GM12878 (cell line): ENCODE results near the gene SRP54. TPM values are rescaled to one million over a fixed set of nuclear protein-coding genes. Genes with fewer than 3 reads are reported as not detected.
"Not testable (repeated sequence)": the region's sequence is repeated elsewhere in the genome, so short reads cannot be mapped to it uniquely, and the experiment has no call there.

Experiments used
- ATAC-seq: fragments of 200-7000 bp; cut with Tn5 transposase; 3 replicates; pipeline ENCODE4 v1.9.1; 2020; ENCODE audit warnings: mild to moderate bottlenecking, moderate library complexity
- BruUV-seq: library from RNA; stranded (reverse); fragments of 400-500 nt; replicated peaks from 2 replicates; lab custom pipeline; 2021; lab: Mats Ljungman, UMichigan
- CTCF ChIA-PET: fragments of 300-600 bp; sonication (Branson Sonifier 250); formaldehyde crosslinking; extraction: SDS; loops from one replicate; lab custom pipeline; 2021; ENCODE audit warnings: inconsistent platforms; lab: Yijun Ruan, JAX
- POLR2A ChIA-PET: fragments of 350-600 bp; formaldehyde crosslinking; extraction: SDS; loops from one replicate; lab custom pipeline; 2021; ENCODE audit warnings: inconsistent platforms; lab: Charles Lee
- RAD21 ChIA-PET: fragments of 300-600 bp; sonication (Branson Sonifier 250); formaldehyde crosslinking; loops from one replicate; lab custom pipeline; 2023; ENCODE audit warnings: antibody characterized with exemption; ENCODE audit not compliant: unreplicated experiment; lab: Charles Lee
- SMC1A ChIA-PET: fragments of 300-600 bp; sonication (Branson Sonifier 250); formaldehyde crosslinking; loops from one replicate; lab custom pipeline; 2023; ENCODE audit not compliant: unreplicated experiment, uncharacterized antibody; lab: Charles Lee
- DNase-seq: peaks from one replicate; pipeline ENCODE4 v3.0.0-alpha.2; 2011; ENCODE audit warnings: low read depth, low spot score
- FAIRE-seq: peaks from 3 replicates; lab custom pipeline; 2011; peaks lifted over from hg19 to GRCh38; lab: Jason Lieb, UNC
- H2AFZ ChIP-seq: 2 replicates; pipeline ENCODE4 v1.6.0; 2011; ENCODE audit warnings: low read depth, low read length, control low read depth; ENCODE audit not compliant: control insufficient read depth
- H3K27ac ChIP-seq: 2 replicates; pipeline ENCODE4 v1.5.1; 2011; ENCODE audit warnings: control low read depth; ENCODE audit not compliant: control insufficient read depth, insufficient read depth
- H3K27me3 ChIP-seq, 2 experiments: replicated peaks in 1 of 2; 2 replicates each; pipeline versions ENCODE4 v1.6.0 to v1.6.1; 2011; ENCODE audit warnings: low read length in 1 of 2; ENCODE audit not compliant: control insufficient read depth in 2 of 2, insufficient read depth in 2 of 2
- H3K36me3 ChIP-seq, 2 experiments: 2 replicates each; pipeline ENCODE4 v1.5.1; 2011; ENCODE audit warnings: low read length in 1 of 2; ENCODE audit not compliant: control insufficient read depth in 2 of 2, insufficient read depth in 2 of 2
- H3K4me1 ChIP-seq: 2 replicates; pipeline ENCODE4 v1.6.1; 2011; ENCODE audit warnings: mild to moderate bottlenecking, low read length, moderate library complexity, mixed read lengths; ENCODE audit not compliant: control insufficient read depth, insufficient read depth
- H3K4me2 ChIP-seq: 2 replicates; pipeline ENCODE4 v1.6.0; 2011; ENCODE audit warnings: control low read depth; ENCODE audit not compliant: control insufficient read depth, insufficient read depth
- H3K4me3 ChIP-seq: fragments of 200-600 bp; sonication (generic); 2 replicates; pipeline ENCODE4 v1.5.1; 2016
- H3K79me2 ChIP-seq: 2 replicates; pipeline ENCODE4 v1.6.0; 2011; ENCODE audit warnings: low read length; ENCODE audit not compliant: control insufficient read depth, insufficient read depth
- H3K9ac ChIP-seq: 2 replicates; pipeline ENCODE4 v1.8.0; 2011; ENCODE audit warnings: low read length, control low read depth, mixed read lengths; ENCODE audit not compliant: control insufficient read depth, insufficient read depth
- H3K9me3 ChIP-seq: replicated peaks from 3 replicates; pipeline ENCODE4 v1.5.1; 2011; ENCODE audit warnings: mild to moderate bottlenecking, low read length; ENCODE audit not compliant: control insufficient read depth, insufficient read depth
- H4K20me1 ChIP-seq: 2 replicates; pipeline ENCODE4 v1.6.0; 2011; ENCODE audit not compliant: control insufficient read depth, insufficient read depth
- CBFB ChIP-seq: IDR thresholded peaks from 2 replicates; pipeline ENCODE4 v1.6.1; 2016; ENCODE audit warnings: antibody characterized with exemption, low read depth
- CREM ChIP-seq: IDR thresholded peaks from 2 replicates; pipeline ENCODE4 v1.6.1; 2014; ENCODE audit warnings: antibody characterized with exemption, low read depth
- ESRRA ChIP-seq: IDR thresholded peaks from 2 replicates; pipeline ENCODE4 v1.6.1; 2012; ENCODE audit warnings: mild to moderate bottlenecking, low read length, improper control_type of control experiment
- HDGF ChIP-seq: fragments of 450-650 bp; IDR thresholded peaks from 2 replicates; pipeline ENCODE4 v1.6.1; 2016; ENCODE audit warnings: antibody characterized with exemption
- IKZF2 ChIP-seq, 2 experiments: fragments of 450-650 bp; IDR thresholded peaks; 2 replicates each; pipeline ENCODE4 v1.6.1; 2017; ENCODE audit warnings: mild to moderate bottlenecking in 2 of 2, moderate library complexity in 2 of 2
- KDM1A ChIP-seq: fragments of 200-600 bp; sonication (generic); IDR thresholded peaks from 2 replicates; pipeline ENCODE4 v1.6.1; 2016; ENCODE audit warnings: borderline replicate concordance
- NFXL1 ChIP-seq: fragments of 450-650 bp; IDR thresholded peaks from 2 replicates; pipeline ENCODE4 v1.6.1; 2017; ENCODE audit warnings: antibody characterized with exemption, mild to moderate bottlenecking, borderline replicate concordance
- NR2C1 ChIP-seq: fragments of 450-650 bp; IDR thresholded peaks from 2 replicates; pipeline ENCODE4 v1.6.1; 2017; ENCODE audit warnings: antibody characterized with exemption, mild to moderate bottlenecking, moderate library complexity
- PAX5 ChIP-seq: IDR thresholded peaks from 2 replicates; pipeline ENCODE4 v1.6.1; 2011; ENCODE audit warnings: low read depth, low read length, borderline replicate concordance
- PML ChIP-seq: IDR thresholded peaks from 2 replicates; pipeline ENCODE4 v1.6.1; 2012; ENCODE audit warnings: low read length, inconsistent platforms
- YBX1 ChIP-seq: fragments of 450-650 bp; IDR thresholded peaks from 2 replicates; pipeline ENCODE4 v1.6.1; 2016; ENCODE audit warnings: antibody characterized with exemption
- ZNF207 ChIP-seq: fragments of 450-650 bp; IDR thresholded peaks from 2 replicates; pipeline ENCODE4 v1.6.1; 2014; ENCODE audit warnings: antibody characterized with exemption, mild to moderate bottlenecking, borderline replicate concordance
- WGBS: methylation state at CpG from one replicate; pipeline ENCODE4 v1.1.6; 2016; ENCODE audit warnings: low lambda C conversion rate; ENCODE audit not compliant: insufficient replicate concordance, insufficient coverage; ENCODE audit errors: missing lambda C conversion rate; 5-methylcytosine and 5-hydroxymethylcytosine counted together
- in situ Hi-C: fragments of 300-500 bp; cut with MboI; formaldehyde crosslinking; loops from 9 replicates; pipeline ENCODE4 v1.14.3; 2018; ENCODE audit warnings: mixed read lengths
- intact Hi-C: fragments of 100-400 bp; cut with micrococcal nuclease; formaldehyde crosslinking; loops from one replicate; pipeline ENCODE4 v1.14.2; 2022; ENCODE audit not compliant: unreplicated experiment
- polyA plus RNA-seq, 11 experiments: library from polyadenylated mRNA; depleted of rRNA in 4 of 11; unstranded in 6 of 11; stranded (reverse) in 5 of 11; fragments of >200 nt; fragmentation: Nextera tagmentation in 4 of 11; fragmentation: Illumina TruSeq in 1 of 11; extraction: Ambion mirVana in 4 of 11; extraction: Trizol in 1 of 11; gene quantifications; 1 replicate in 1 of 11; 2 replicates in 10 of 11; pipeline versions ENCODE4 v1.2.1 to v1.2.3, GENCODE V29; 2011 to 2016; ENCODE audit warnings: inconsistent platforms in 2 of 11, missing spikeins in 2 of 11, low read depth in 1 of 11
- total RNA-seq, 4 experiments: library from RNA; depleted of rRNA in 3 of 4; stranded (reverse); fragments of >200 nt in 3 of 4; fragmentation: Illumina TruSeq in 1 of 4; extraction: Trizol in 1 of 4; gene quantifications; 2 replicates each; pipeline versions ENCODE4 v1.2.1 to v1.2.3, GENCODE V29; 2013 to 2021

The SRP54 gene
- total and polyA plus RNA-seq, 10 of the 15 experiments (the other 5 are each of a cell fraction or from before 2014, with no cell fraction given), result 54.1 to 130 (median 72.3) TPM

DNA sequence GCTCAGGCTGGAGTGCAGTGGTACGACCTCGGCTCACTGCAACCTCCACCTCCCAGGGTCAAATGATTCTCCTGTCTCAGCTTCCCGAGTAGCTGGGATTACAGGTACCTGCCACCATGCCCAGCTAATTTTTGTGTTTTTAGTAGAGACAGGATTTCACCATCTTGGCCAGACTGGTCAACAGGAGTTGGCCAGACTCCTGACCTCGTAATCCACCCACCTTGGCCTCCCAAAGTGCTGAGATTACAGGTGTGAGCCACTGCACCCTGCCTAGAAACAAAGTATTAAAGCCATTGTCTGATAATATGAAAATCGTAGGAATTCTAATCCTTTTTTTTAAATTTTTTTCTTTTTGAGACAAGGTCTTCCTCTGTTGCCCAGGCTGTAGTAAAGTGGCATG lies 82.9 kb downstream of the SRP54 start:
- POLR2A ChIA-PET, result interaction anchor here (0.6 to 0.9 kb wide), 2 partner anchors 20 to 29 kb away, joined by 3 to 7 read pairs; partner anchors contain the start of gene FAM177A1
- H3K27ac ChIP-seq, H3K27me3 ChIP-seq, in situ Hi-C loops, H3K36me3 ChIP-seq, RAD21 ChIA-PET, intact Hi-C loops, FAIRE-seq, H2AFZ ChIP-seq, H3K79me2 ChIP-seq, SMC1A ChIA-PET, H3K9ac ChIP-seq, H3K4me3 ChIP-seq, BruUV-seq, DNase-seq, H3K9me3 ChIP-seq, ATAC-seq, H3K4me2 ChIP-seq, H3K4me1 ChIP-seq, H4K20me1 ChIP-seq: not testable (repeated sequence)
- 97% methylated on average over 5 of the region's 5 CpGs for WGBS
- CTCF ChIA-PET, result interaction anchor here (0.6 kb wide), 1 partner anchor 492 kb away, joined by 3 read pairs; no protein-coding TSS in a partner anchor

GRCh38 chr14:35068238-35069012 lies 85.6 kb downstream of the SRP54 start:
- CTCF ChIA-PET, result interaction anchor here (1.2 kb wide), 1 partner anchor 237 kb away, joined by 3 read pairs; no protein-coding TSS in a partner anchor
- in situ Hi-C loops, result no loop called here
- no peak for DNase-seq

More at GRCh38 chr14:35068238-35069012, 85.6 kb downstream of the SRP54 start:
- POLR2A ChIA-PET, result interaction anchor here (0.7 kb wide), 1 partner anchor 607 kb away, joined by 6 read pairs; no protein-coding TSS in a partner anchor
- no TSS peak for BruUV-seq
- 94% methylated on average over 4 of the region's 4 CpGs for WGBS
- H3K27ac ChIP-seq, result no peak overlapping the region
- H3K36me3 ChIP-seq, result no peaks in the 10 kb centered on the region; a peak in 1 of 4 replicates
- ATAC-seq, result no peak
- H3K9me3 ChIP-seq, result no peaks in the 10 kb centered on the region
- no peaks in the 10 kb centered on the region for H3K79me2 ChIP-seq
- TF ChIP-seq PML (no peak), YBX1 (no peak), KDM1A (no peak), PAX5 (no peak), ESRRA (no peak), NR2C1 (no peak), CREM (no peak), ZNF207 (no peak), CBFB (no peak), NFXL1 (no peak), HDGF (no peak), IKZF2 (IDR thresholded peaks at IDR 0.05) (no peak)
- TF ChIP-seq, all 136 proteins: peak for 0
- Histone ChIP-seq H4K20me1 (no peaks in the 10 kb centered on the region), H3K9ac (no peak overlapping the region), H3K27me3 (no peaks in the 10 kb centered on the region), H2AFZ (no peak overlapping the region), H3K4me3 (no peak overlapping the region), H3K4me1 (no peaks in the 10 kb centered on the region), H3K4me2 (no peak overlapping the region)
- SMC1A ChIA-PET, result no interaction called here
- no peak for FAIRE-seq
- RAD21 ChIA-PET, result no interaction called here
- intact Hi-C loops, result no loop called here
